Peyer's patch (tissue), 4 donors: ENCODE data around the gene ENHO. TPM values are rescaled to one million over a fixed set of nuclear protein-coding genes. Genes with fewer than 3 reads are reported as not detected.

Experiments
- DNase-seq, 3 donors: peaks; one replicate each; pipeline ENCODE4 v3.0.0-alpha.2; 2017 to 2019
- H3K27ac ChIP-seq, 4 donors: fragments of 200-600 bp; sonication (generic); one replicate each; pipeline ENCODE4 v1.5.1; 2016 to 2019
- H3K27me3 ChIP-seq, 2 donors: fragments of 200-600 bp; sonication (generic); one replicate each; pipeline ENCODE4 v1.5.1; 2019
- H3K36me3 ChIP-seq, 3 donors: fragments of 200-600 bp; sonication (generic); one replicate each; pipeline ENCODE4 v1.5.1; 2016 to 2019
- H3K4me1 ChIP-seq, 4 donors: fragments of 200-600 bp; sonication (generic); one replicate each; pipeline ENCODE4 v1.5.1; 2016 to 2019
- H3K4me3 ChIP-seq, 4 donors: fragments of 200-600 bp; sonication (generic); 1 replicate in 3 of 4; 2 replicates in 1 of 4; pipeline ENCODE4 v1.5.1; 2016 to 2019; ENCODE audit warnings: mild to moderate bottlenecking in 1 of 4
- H3K9me3 ChIP-seq, 4 donors: fragments of 200-600 bp; sonication (generic); one replicate each; pipeline ENCODE4 v1.5.1; 2016 to 2019; ENCODE audit warnings: mild to moderate bottlenecking in 1 of 4
- POLR2A ChIP-seq, 2 donors: fragments of 450-650 bp; IDR thresholded peaks; one replicate each; pipeline ENCODE4 v1.5.1; 2017; ENCODE audit warnings: antibody characterized with exemption in 2 of 2, mild to moderate bottlenecking in 2 of 2, moderate library complexity in 2 of 2
- total RNA-seq, 4 donors: library from RNA; depleted of rRNA; stranded (reverse); fragments of >200 nt; gene quantifications; one replicate each; pipeline ENCODE4 v1.1.0, GENCODE V29; 2016
- TF ChIP-seq, protein P1 (sequence below), 6 experiments: fragments of 450-650 bp in 4 of 6; fragments of 200-600 bp in 2 of 6; sonication (generic) in 1 of 6; IDR thresholded peaks; one replicate each; pipeline ENCODE4 v1.5.1; 2017 to 2019; ENCODE audit warnings: antibody characterized with exemption in 6 of 6, mild to moderate bottlenecking in 3 of 6, moderate library complexity in 1 of 6

ENHO gene
- total RNA-seq, 4 donors from 2014 or later, result 1.8 to 3.3 TPM; not detected in 2

DNA sequence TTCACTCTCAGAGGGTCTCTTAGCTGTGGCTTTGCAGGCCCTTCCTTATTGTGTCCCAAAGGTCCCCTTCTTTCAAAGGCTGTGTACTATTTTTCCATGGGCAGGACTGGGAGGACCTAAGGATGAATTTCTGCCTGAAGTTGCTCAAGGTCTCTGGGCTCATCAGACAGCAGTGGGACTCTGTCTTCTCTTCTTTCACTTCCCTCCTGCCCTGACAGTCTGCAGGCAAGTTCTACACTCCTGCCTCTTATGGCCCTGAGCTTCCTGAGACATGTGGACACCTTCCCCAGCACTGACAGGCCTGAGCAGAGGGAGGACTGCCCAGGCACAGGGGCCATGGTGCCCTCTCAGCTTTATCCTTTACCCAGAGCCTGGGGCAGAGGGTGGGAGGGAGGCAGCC is 14.8 kb downstream of the ENHO start:
- DNase-seq, result peak in 1 of 3 donors; percentile 15
- H3K4me3 ChIP-seq, result no peak overlapping the region

DNA sequence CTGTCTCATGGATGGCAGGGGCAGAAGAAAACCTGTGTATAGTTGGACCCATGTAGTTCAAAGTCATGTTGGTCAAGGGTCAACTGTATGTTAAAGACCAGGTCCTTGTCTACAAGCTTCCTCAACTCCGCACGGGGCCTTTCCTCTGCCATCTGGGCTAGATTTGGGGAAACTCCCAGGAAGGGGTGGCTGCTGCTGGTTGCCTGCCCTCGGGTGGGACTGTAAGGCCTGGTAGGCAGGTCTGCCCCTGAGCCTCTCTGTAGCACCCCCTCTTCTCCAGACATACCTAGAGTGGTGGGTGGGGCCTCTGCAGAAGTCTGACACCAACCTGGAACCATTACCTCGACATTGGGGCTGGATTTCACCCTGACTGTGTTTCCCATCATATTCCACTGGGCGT is 15.2 kb downstream of the ENHO start:
- Histone ChIP-seq H3K27ac (no peak overlapping the region), H3K4me1 (peaks cover 0 to 5% (median 0%) of the 10 kb centered on the region in 4 donors), H3K36me3 (no peaks in the 10 kb centered on the region), H3K4me3 (no peak overlapping the region), H3K9me3 (no peaks in the 10 kb centered on the region), H3K27me3 (no peaks in the 10 kb centered on the region)
- TF ChIP-seq, protein P1, sequence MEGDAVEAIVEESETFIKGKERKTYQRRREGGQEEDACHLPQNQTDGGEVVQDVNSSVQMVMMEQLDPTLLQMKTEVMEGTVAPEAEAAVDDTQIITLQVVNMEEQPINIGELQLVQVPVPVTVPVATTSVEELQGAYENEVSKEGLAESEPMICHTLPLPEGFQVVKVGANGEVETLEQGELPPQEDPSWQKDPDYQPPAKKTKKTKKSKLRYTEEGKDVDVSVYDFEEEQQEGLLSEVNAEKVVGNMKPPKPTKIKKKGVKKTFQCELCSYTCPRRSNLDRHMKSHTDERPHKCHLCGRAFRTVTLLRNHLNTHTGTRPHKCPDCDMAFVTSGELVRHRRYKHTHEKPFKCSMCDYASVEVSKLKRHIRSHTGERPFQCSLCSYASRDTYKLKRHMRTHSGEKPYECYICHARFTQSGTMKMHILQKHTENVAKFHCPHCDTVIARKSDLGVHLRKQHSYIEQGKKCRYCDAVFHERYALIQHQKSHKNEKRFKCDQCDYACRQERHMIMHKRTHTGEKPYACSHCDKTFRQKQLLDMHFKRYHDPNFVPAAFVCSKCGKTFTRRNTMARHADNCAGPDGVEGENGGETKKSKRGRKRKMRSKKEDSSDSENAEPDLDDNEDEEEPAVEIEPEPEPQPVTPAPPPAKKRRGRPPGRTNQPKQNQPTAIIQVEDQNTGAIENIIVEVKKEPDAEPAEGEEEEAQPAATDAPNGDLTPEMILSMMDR (IDR thresholded peaks at IDR 0.05), result no peak
- TF ChIP-seq POLR2A (IDR thresholded peaks at IDR 0.05), result no peak
- DNase-seq, result peak in 1 of 3 donors; percentile 6

More for the DNA sequence above, 14.8 kb downstream of the ENHO start:
- H3K4me1 ChIP-seq, result peaks cover 0 to 5% (median 0%) of the 10 kb centered on the region in 4 donors
- no peak overlapping the region for H3K27ac ChIP-seq
- no peaks in the 10 kb centered on the region for H3K27me3 ChIP-seq
- no peaks in the 10 kb centered on the region for H3K9me3 ChIP-seq
- no peak for TF ChIP-seq POLR2A (IDR thresholded peaks at IDR 0.05)
- TF ChIP-seq, protein P1 (IDR thresholded peaks at IDR 0.05), result no peak
- H3K36me3 ChIP-seq, result no peaks in the 10 kb centered on the region

DNA sequence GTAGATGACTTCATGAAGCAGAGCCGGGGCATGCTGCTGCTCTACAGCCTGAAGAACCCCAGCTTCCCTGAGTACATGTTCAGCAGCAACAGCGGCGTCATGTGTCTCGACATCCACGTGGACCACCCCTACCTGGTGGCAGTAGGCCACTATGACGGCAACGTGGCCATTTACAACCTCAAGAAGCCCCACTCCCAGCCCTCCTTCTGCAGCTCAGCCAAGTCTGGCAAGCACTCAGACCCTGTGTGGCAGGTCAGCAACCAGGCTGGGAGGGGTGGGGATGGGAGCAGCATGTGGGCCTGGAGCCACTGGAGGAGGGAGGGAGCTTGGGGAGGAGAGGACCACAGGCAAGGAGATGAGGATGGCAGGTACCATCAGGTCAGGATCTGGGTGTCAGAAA is 16.2 kb downstream of the ENHO start:
- TF ChIP-seq POLR2A (IDR thresholded peaks at IDR 0.05), result no peak
- TF ChIP-seq, protein P1 (IDR thresholded peaks at IDR 0.05), result no peak
- Histone ChIP-seq H3K4me3 (no peak overlapping the region), H3K27me3 (no peaks in the 10 kb centered on the region), H3K36me3 (no peaks in the 10 kb centered on the region), H3K4me1 (peaks cover 0 to 5% (median 0%) of the 10 kb centered on the region in 4 donors), H3K27ac (no peak overlapping the region), H3K9me3 (no peaks in the 10 kb centered on the region)
- DNase-seq, result peak in 1 of 3 donors; percentile 29

DNA sequence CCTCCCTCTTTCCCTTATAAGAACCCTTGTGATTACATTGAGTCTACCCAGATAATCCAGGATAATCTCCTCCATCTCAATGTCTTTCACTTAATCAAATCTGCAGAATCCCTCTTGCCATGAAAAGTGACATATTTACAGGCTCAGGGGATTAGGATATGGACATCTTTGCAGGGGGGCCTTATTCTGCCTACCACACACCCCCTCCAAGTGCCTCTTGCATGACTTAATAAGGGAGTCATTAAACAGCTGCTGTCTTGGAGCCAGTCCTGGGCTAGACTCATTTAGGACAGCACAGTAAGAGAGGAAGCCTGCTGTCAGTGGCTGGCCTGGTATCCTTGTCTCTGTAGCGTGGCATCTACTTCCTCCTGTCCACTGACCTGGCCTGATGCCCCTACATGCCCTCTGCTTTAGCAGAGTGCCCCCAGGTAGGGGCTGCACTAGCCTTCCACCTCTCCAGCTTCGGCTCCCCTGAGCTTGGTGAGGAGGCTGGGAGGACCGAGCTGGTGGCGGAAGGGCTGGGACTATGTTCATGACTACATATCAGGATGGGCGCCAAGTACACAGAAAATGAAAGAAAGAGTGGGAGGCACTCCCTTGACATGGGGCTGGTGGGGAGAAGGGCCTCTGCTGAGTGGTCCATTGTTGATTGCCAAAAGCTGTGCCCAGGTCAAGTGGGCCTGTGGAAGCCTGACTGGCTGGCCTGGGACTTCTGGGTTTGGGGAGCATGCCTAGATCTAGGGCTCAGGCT is 17.2 kb downstream of the ENHO start:
- Histone ChIP-seq H3K36me3 (no peaks in the 10 kb centered on the region), H3K27ac (no peak overlapping the region), H3K9me3 (no peaks in the 10 kb centered on the region), H3K4me1 (peaks cover 0 to under 1% (median 0%) of the 10 kb centered on the region in 4 donors), H3K27me3 (no peaks in the 10 kb centered on the region), H3K4me3 (no peak overlapping the region)
- TF ChIP-seq, protein P1 (IDR thresholded peaks at IDR 0.05), result no peak
- no peak for TF ChIP-seq POLR2A (IDR thresholded peaks at IDR 0.05)
- DNase-seq, result peak in 1 of 3 donors; percentile 14

DNA sequence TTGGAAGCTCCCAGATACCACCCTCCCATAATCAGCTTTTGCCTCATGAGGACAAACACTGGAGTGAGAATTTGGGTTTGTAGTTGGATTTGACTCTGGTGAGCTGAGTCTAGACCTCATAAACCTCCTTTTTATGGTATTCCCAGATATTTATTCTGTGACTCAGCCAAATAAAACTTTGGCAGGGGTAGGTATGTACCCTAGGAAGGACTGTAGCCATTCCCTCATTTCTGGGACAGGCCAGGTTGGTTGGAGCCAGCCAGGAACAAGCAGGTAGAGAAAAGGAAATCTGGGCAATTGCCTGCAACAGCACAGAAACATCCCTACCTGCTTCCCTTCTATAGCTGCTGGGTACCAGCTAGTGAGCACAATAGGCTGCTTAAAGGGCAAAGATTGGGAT is 19.4 kb downstream of the ENHO start:
- Histone ChIP-seq H3K4me1 (no peaks in the 10 kb centered on the region), H3K4me3 (no peak overlapping the region), H3K36me3 (no peaks in the 10 kb centered on the region), H3K9me3 (no peaks in the 10 kb centered on the region), H3K27me3 (no peaks in the 10 kb centered on the region), H3K27ac (no peak overlapping the region)
- no peak for DNase-seq
- TF ChIP-seq, protein P1 (IDR thresholded peaks at IDR 0.05), result no peak
- TF ChIP-seq POLR2A (IDR thresholded peaks at IDR 0.05), result no peak
